Kidney epithelial cell (primary cell): ENCODE measurements around the gene FANCG. TPM values are rescaled to one million over a fixed set of nuclear protein-coding genes. Genes with fewer than 3 reads are reported as not detected.

Experiments used
- DNase-seq: peaks from one replicate; pipeline ENCODE4 v3.0.0-alpha.2; 2010; ENCODE audit warnings: low read depth
- H3K27me3 ChIP-seq: 2 replicates; pipeline ENCODE4 v1.6.0; 2011; ENCODE audit warnings: low read length; ENCODE audit not compliant: control insufficient read depth, insufficient read depth
- H3K36me3 ChIP-seq: 2 replicates; pipeline ENCODE4 v1.5.1; 2011; ENCODE audit warnings: low read length; ENCODE audit not compliant: control insufficient read depth, insufficient read depth
- H3K4me3 ChIP-seq: 2 replicates; pipeline ENCODE4 v1.5.1; 2011; ENCODE audit warnings: low read depth, mild to moderate bottlenecking, control low read depth, low read length
- total RNA-seq: library from RNA; depleted of rRNA; stranded (reverse); fragments of >200 nt; gene quantifications from 2 replicates; pipeline ENCODE4 v1.2.3, GENCODE V29; 2015
- TF ChIP-seq, protein P1 (sequence below): IDR thresholded peaks from 2 replicates; pipeline ENCODE4 v1.5.1; 2011; ENCODE audit warnings: mild to moderate bottlenecking, moderate library complexity, low read length, control low read depth, inconsistent platforms; ENCODE audit not compliant: insufficient read depth, poor library complexity, severe bottlenecking

FANCG gene
- total RNA-seq, 1 donor from 2014 or later, result 22.3 TPM

DNA sequence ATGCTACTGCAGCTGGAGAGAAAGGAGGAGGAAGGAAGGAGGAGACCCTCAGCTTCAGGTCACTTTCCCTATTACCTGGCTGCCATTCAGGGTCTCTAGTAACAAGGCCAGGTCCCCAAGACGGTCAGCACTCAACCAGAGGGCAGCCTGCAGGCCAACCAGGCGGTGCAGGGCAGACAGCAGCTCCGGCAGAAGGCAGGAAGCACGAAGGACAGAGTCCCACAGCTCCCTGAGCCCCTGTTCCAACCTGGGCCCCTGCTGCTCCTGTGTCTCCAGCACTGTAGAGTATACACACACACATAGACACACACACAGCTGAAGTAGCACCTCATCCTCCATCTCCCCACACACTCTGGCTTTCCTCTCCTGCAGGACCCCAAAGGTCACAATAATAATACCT is 1.7 kb downstream of the FANCG start:
- TF ChIP-seq, protein P1, sequence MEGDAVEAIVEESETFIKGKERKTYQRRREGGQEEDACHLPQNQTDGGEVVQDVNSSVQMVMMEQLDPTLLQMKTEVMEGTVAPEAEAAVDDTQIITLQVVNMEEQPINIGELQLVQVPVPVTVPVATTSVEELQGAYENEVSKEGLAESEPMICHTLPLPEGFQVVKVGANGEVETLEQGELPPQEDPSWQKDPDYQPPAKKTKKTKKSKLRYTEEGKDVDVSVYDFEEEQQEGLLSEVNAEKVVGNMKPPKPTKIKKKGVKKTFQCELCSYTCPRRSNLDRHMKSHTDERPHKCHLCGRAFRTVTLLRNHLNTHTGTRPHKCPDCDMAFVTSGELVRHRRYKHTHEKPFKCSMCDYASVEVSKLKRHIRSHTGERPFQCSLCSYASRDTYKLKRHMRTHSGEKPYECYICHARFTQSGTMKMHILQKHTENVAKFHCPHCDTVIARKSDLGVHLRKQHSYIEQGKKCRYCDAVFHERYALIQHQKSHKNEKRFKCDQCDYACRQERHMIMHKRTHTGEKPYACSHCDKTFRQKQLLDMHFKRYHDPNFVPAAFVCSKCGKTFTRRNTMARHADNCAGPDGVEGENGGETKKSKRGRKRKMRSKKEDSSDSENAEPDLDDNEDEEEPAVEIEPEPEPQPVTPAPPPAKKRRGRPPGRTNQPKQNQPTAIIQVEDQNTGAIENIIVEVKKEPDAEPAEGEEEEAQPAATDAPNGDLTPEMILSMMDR, result no peak

DNA sequence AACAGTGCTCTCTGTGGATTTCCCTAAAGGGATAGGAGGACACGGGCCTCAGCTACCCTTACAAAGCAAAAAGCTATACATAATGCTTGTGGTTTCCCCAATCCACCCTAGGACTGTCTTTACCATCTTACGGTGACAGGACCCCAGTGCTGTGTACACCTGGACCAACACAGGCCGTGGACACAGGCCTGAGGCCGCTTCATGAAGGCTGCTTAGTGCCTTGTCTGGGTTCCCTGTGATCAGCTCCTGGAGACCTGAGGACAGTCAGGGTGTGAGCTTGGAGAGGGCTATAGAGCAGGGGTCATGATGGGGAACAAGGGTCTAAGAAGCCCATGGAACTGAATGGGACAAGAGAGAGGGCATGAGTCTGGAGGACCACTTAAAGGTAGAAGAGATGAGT is 2.9 kb downstream of the FANCG start:
- H3K27me3 ChIP-seq, result no peaks in the 10 kb centered on the region
- no peaks in the 10 kb centered on the region for H3K36me3 ChIP-seq
- TF ChIP-seq, protein P1, result no peak
- DNase-seq, result no peak
- H3K4me3 ChIP-seq, result no peak overlapping the region

More for the DNA sequence above, 1.7 kb downstream of the FANCG start:
- no peak for DNase-seq
- H3K36me3 ChIP-seq, result no peaks in the 10 kb centered on the region
- no peak overlapping the region for H3K4me3 ChIP-seq
- H3K27me3 ChIP-seq, result no peaks in the 10 kb centered on the region

DNA sequence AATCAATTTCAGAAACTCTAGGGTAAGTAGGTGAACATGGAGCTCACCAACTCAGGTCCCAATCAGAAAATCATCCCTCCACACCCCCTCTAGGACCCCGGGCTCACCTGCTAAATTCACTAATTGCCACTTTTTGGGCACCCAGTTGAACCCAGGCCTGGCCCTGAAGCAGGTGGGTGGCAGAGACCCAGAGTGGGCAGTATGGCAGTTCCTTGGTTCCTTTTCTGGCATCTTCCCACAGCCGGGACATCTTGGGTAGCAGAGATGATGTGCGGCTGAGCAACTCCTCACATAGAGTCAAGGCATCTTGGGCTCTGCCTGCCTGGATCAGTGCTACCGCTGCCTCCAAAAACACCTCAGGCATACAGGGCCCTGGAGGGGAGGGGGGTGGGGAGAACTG is 4.4 kb downstream of the FANCG start:
- TF ChIP-seq, protein P1, result no peak
- Histone ChIP-seq H3K36me3 (peaks cover under 1% of the 10 kb centered on the region), H3K4me3 (no peak overlapping the region), H3K27me3 (no peaks in the 10 kb centered on the region)
- no peak for DNase-seq

DNA sequence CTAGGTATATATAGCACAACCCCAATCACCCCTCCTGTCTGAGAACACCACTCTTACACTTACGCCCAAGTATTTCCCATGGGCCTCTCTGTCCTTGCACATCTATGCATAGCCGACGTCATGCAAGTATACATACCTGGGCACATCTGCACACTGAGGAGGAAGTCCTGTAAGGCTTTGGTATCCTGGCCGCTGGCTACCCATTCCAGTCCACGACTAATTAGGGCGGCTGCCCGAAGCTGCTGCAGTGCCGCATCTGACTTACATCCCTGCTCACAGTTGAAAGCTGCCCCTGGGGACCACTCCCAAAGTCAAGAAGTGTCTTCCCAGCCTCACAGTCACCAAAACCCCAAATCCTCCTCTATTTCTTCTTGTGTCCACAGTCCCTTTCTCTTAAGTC is 5.0 kb downstream of the FANCG start:
- TF ChIP-seq, protein P1, result no peak
- Histone ChIP-seq H3K36me3 (peaks cover 1% of the 10 kb centered on the region), H3K27me3 (no peaks in the 10 kb centered on the region), H3K4me3 (no peak overlapping the region)
- no peak for DNase-seq

DNA sequence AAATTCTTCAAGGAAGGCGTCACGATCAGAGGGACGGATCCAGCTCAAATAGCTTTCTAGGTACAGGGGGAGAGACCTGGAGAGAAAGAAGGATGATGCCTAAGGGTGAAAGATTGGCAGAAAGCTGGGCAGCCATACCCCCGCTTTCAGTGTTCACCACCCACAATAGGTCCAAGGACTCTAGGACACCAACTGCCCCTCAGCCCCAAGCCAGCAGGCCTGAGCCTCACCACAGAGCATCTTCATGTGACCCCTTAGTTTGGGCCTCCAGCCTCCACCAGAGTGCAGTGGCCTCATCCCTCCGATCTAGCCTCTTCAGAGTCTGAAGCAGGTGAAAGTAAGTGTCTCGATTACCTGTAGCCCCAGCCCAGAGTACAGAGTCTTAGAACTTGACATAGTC is 5.6 kb downstream of the FANCG start:
- H3K36me3 ChIP-seq, result peaks cover 1% of the 10 kb centered on the region
- H3K4me3 ChIP-seq, result no peak overlapping the region
- TF ChIP-seq, protein P1, result no peak
- H3K27me3 ChIP-seq, result no peaks in the 10 kb centered on the region
- no peak for DNase-seq

DNA sequence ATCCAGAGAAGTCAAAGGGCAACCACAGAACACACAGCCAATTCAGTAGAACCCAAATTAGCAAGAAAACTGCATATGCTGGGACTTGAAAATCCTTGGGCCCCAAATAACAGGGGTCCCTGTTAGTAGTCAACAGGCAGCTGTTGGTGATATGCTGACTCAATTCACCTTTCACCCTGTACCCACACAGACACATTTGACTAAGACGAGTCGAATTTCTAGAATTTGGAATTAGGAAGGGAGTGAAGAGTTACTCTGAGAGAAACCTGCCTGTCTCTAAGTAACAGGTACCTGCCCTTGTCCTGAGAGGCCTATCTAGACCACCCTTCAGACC is 6.5 kb downstream of the FANCG start:
- TF ChIP-seq, protein P1, result no peak
- peaks cover 1% of the 10 kb centered on the region for H3K36me3 ChIP-seq
- no peak overlapping the region for H3K4me3 ChIP-seq
- no peaks in the 10 kb centered on the region for H3K27me3 ChIP-seq
- no peak for DNase-seq
